Right ventricle myocardium inferior (tissue), 1 donor: Measurements from ENCODE around the gene FLNB. TPM values are rescaled to one million over a fixed set of nuclear protein-coding genes. Genes with fewer than 3 reads are reported as not detected.
"Not testable (repeated sequence)": the region's sequence is repeated elsewhere in the genome, so short reads cannot be mapped to it uniquely, and the experiment has no call there.

ENCODE experiments used
- ATAC-seq: fragments of 200-7000 bp; cut with Tn5 transposase; one replicate; pipeline ENCODE4 v1.9.1; 2020; ENCODE audit warnings: mild to moderate bottlenecking, moderate library complexity
- DNase-seq: peaks from one replicate; pipeline ENCODE4 v3.0.0; 2021; ENCODE audit errors: missing footprints
- intact Hi-C: fragments of 100-400 bp; cut with DNase I; formaldehyde crosslinking; loops from one replicate; pipeline ENCODE4 v1.11.0; 2022
- total RNA-seq: library from RNA; stranded (reverse); fragmentation: NEBNext Ultra II Directional; extraction: Animal tissue kit (Norgen Biotek cat#: 25700); gene quantifications from one replicate; pipeline ENCODE4 v1.2.1, GENCODE V29; 2021
- donor health status: DM: no; HTN: yes; CAD: no; lungs with severe emphysema.

FLNB gene
- total RNA-seq, 1 donor from 2014 or later: 32.1 TPM

- no peak for DNase-seq
- intact Hi-C loops: no loop called here
- no peak for ATAC-seq
These were observed 183.8 kb downstream of the FLNB start for GRCh38 chr3:58192069-58192468.

GRCh38 chr3:58193682-58194407, 185.6 kb downstream of the FLNB start:
- ATAC-seq (no peak), DNase-seq (no peak)
- intact Hi-C loops: no loop called here

- DNase-seq (no peak), ATAC-seq (no peak)
- intact Hi-C loops: no loop called here
These were observed 189.4 kb downstream of the FLNB start for GRCh38 chr3:58197588-58197987.

GRCh38 chr3:58198362-58198761, 190.1 kb downstream of the FLNB start:
- DNase-seq: no peak
- intact Hi-C loops: no loop called here
- ATAC-seq: no peak

GRCh38 chr3:58198804-58199203, 190.6 kb downstream of the FLNB start:
- ATAC-seq (no peak), DNase-seq (no peak)
- intact Hi-C loops: no loop called here

- intact Hi-C loops: no loop called here
- no peak for DNase-seq
- ATAC-seq: peak; percentile 16
These were observed 192.0 kb downstream of the FLNB start for GRCh38 chr3:58200121-58200709.

- DNase-seq (no peak), ATAC-seq (no peak)
- intact Hi-C loops: no loop called here
These were observed 192.7 kb downstream of the FLNB start for GRCh38 chr3:58200846-58201355.

GRCh38 chr3:58201451-58201850, 193.2 kb downstream of the FLNB start:
- ATAC-seq, DNase-seq, intact Hi-C loops: not testable (repeated sequence)

GRCh38 chr3:58202917-58203360, 194.7 kb downstream of the FLNB start:
- DNase-seq: no peak
- intact Hi-C loops: no loop called here
- ATAC-seq: no peak

GRCh38 chr3:58203541-58203940, 195.3 kb downstream of the FLNB start:
- ATAC-seq (no peak), DNase-seq (no peak)
- intact Hi-C loops: no loop called here

GRCh38 chr3:58204720-58205119, 196.5 kb downstream of the FLNB start:
- intact Hi-C loops: no loop called here
- ATAC-seq (no peak), DNase-seq (no peak)

GRCh38 chr3:58205981-58206380, 197.8 kb downstream of the FLNB start:
- ATAC-seq (no peak), DNase-seq (no peak)
- intact Hi-C loops: no loop called here

GRCh38 chr3:58206406-58207011, 198.3 kb downstream of the FLNB start:
- DNase-seq (no peak), ATAC-seq (no peak)
- intact Hi-C loops: no loop called here

GRCh38 chr3:58207954-58208353, 199.7 kb downstream of the FLNB start:
- DNase-seq: no peak
- intact Hi-C loops: no loop called here
- no peak for ATAC-seq

GRCh38 chr3:58209933-58210332, 201.7 kb downstream of the FLNB start:
- intact Hi-C loops: no loop called here
- ATAC-seq (no peak), DNase-seq (no peak)

- intact Hi-C loops: no loop called here
- ATAC-seq (no peak), DNase-seq (no peak)
These were observed 202.7 kb downstream of the FLNB start, which contains the start of gene DNASE1L3 for GRCh38 chr3:58210761-58211460. Gene DNASE1L3 (minus strand): TSS chr3:58210972. CDS start chr3:58210906, 66 bp downstream.

- DNase-seq (no peak), ATAC-seq (no peak)
- intact Hi-C loops: no loop called here
These were observed 206.5 kb downstream of the FLNB start for GRCh38 chr3:58214484-58215316.

GRCh38 chr3:58215317-58216025, 207.2 kb downstream of the FLNB start:
- ATAC-seq (no peak), DNase-seq (no peak)
- intact Hi-C loops: loop anchor here (2.0 kb wide), 1 partner anchor 27 kb away; no protein-coding TSS in a partner anchor
